HCT116 (cell line): ENCODE results near the gene JCHAIN. TPM values are rescaled to one million over a fixed set of nuclear protein-coding genes. Genes with fewer than 3 reads are reported as not detected.

Source experiments
- ATAC-seq: fragments of 200-7000 bp; cut with Tn5 transposase; 2 replicates; pipeline ENCODE4 v1.9.1; 2020; ENCODE audit warnings: mild to moderate bottlenecking, moderate library complexity
- Bru-seq: library from RNA; stranded (reverse); fragments of 400-500 nt; gene quantifications from one replicate; lab custom pipeline; 2021; lab: Mats Ljungman, UMichigan
- BruChase-seq, 2 experiments: library from RNA; stranded (reverse); fragments of 400-500 nt; gene quantifications; one replicate each; lab custom pipeline; 2021; lab: Mats Ljungman, UMichigan
- BruUV-seq: library from RNA; stranded (reverse); fragments of 400-500 nt; replicated peaks from 2 replicates; lab custom pipeline; 2021; lab: Mats Ljungman, UMichigan
- CTCF ChIA-PET: fragments of 300-600 bp; sonication (Branson Sonifier 250); formaldehyde crosslinking; loops from one replicate; lab custom pipeline; 2021; ENCODE audit warnings: antibody characterized with exemption; lab: Charles Lee
- POLR2A ChIA-PET: fragments of 300-600, 350-600 bp; sonication (Branson Sonifier 250); formaldehyde crosslinking; loops from one replicate; lab custom pipeline; 2021; ENCODE audit warnings: antibody characterized with exemption; lab: Charles Lee
- RAD21 ChIA-PET, 2 experiments: fragments of 300-600 bp; sonication (Branson Sonifier 250); formaldehyde crosslinking; loops; one replicate each; lab custom pipeline; 2023; ENCODE audit warnings: low total read pairs in 2 of 2; ENCODE audit not compliant: uncharacterized antibody in 2 of 2, unreplicated experiment in 2 of 2, low non-redundant PET in 1 of 2; lab: Charles Lee
- DNase-seq: peaks from one replicate; pipeline ENCODE4 v3.0.0-alpha.2; 2010; ENCODE audit warnings: low read depth, low spot score
- H2AFZ ChIP-seq: fragments of 200-600 bp; shearing (Covaris generic), sonication (generic); 2 replicates; pipeline ENCODE4 v1.6.1; 2017; ENCODE audit warnings: low read depth, mixed run types, mixed read lengths, antibody characterized with exemption, low read length; ENCODE audit not compliant: poor library complexity, severe bottlenecking
- H3K27ac ChIP-seq: 2 replicates; pipeline ENCODE4 v1.5.1; 2012; ENCODE audit warnings: low read depth, low read length
- H3K27me3 ChIP-seq: fragments of 200-600 bp; sonication (generic); 2 replicates; pipeline ENCODE4 v1.6.1; 2016; ENCODE audit warnings: mixed run types, low read length, mixed read lengths; ENCODE audit not compliant: insufficient read depth
- H3K36me3 ChIP-seq, 2 experiments: fragments of 200-500 bp in 1 of 2; fragments of 200-600 bp in 1 of 2; sonication (Bioruptor generic) in 1 of 2; sonication (generic) in 1 of 2; 2 replicates each; pipeline versions ENCODE4 v1.5.1 to v1.6.1; 2014 to 2016; ENCODE audit warnings: low read length in 2 of 2, inconsistent platforms in 1 of 2, mixed read lengths in 1 of 2, mixed run types in 1 of 2; ENCODE audit not compliant: insufficient read depth in 2 of 2, control insufficient read depth in 1 of 2
- H3K4me1 ChIP-seq, 2 experiments: fragments of 200-600 bp in 1 of 2; sonication (generic) in 1 of 2; 2 replicates each; pipeline versions ENCODE4 v1.5.1 to v1.6.1; 2012 to 2017; ENCODE audit warnings: low read length in 2 of 2, inconsistent platforms in 1 of 2, mild to moderate bottlenecking in 1 of 2, mixed read lengths in 1 of 2, mixed run types in 1 of 2, moderate library complexity in 1 of 2; ENCODE audit not compliant: insufficient read depth in 2 of 2, control insufficient read depth in 1 of 2
- H3K4me2 ChIP-seq: fragments of 200-600 bp; sonication (generic); 2 replicates; pipeline ENCODE4 v1.6.1; 2017; ENCODE audit warnings: mixed run types, low read length, mixed read lengths
- H3K4me3 ChIP-seq, 2 experiments: fragments of 200-600 bp in 1 of 2; sonication (generic) in 1 of 2; replicated peaks in 1 of 2; 2 replicates each; pipeline ENCODE4 v1.5.1; 2011 to 2016; ENCODE audit warnings: low read length in 2 of 2, control low read depth in 1 of 2, low read depth in 1 of 2, mild to moderate bottlenecking in 1 of 2, mixed read lengths in 1 of 2, mixed run types in 1 of 2
- H3K79me2 ChIP-seq: fragments of 200-600 bp; sonication (generic); 2 replicates; pipeline ENCODE4 v1.6.1; 2017; ENCODE audit warnings: mild to moderate bottlenecking, mixed run types, low read length, moderate library complexity, mixed read lengths; ENCODE audit not compliant: insufficient read depth
- H3K9ac ChIP-seq: fragments of 200-600 bp; sonication (generic); 2 replicates; pipeline ENCODE4 v1.6.1; 2016; ENCODE audit warnings: low read length, mixed read lengths
- H3K9me2 ChIP-seq: fragments of 200-600 bp; sonication (generic), shearing (Covaris generic); 2 replicates; pipeline ENCODE4 v1.6.1; 2017; ENCODE audit warnings: mixed run types, mild to moderate bottlenecking, moderate library complexity; ENCODE audit not compliant: insufficient read depth
- H3K9me3 ChIP-seq, 2 experiments: fragments of 200-500 bp in 1 of 2; fragments of 200-600 bp in 1 of 2; sonication (Bioruptor generic) in 1 of 2; sonication (generic) in 1 of 2; 2 replicates each; pipeline ENCODE4 v1.6.1; 2014 to 2017; ENCODE audit warnings: low read length in 2 of 2, mixed read lengths in 2 of 2, inconsistent platforms in 1 of 2, low read depth in 1 of 2, mild to moderate bottlenecking in 1 of 2, mixed run types in 1 of 2, moderate library complexity in 1 of 2; ENCODE audit not compliant: control insufficient read depth in 1 of 2, insufficient read depth in 1 of 2
- H4K20me1 ChIP-seq: fragments of 200-600 bp; sonication (generic), shearing (Covaris generic); 2 replicates; pipeline ENCODE4 v1.6.1; 2017; ENCODE audit warnings: mixed run types, mild to moderate bottlenecking, moderate library complexity; ENCODE audit not compliant: insufficient read depth
- EGR1 ChIP-seq: IDR thresholded peaks from 2 replicates; pipeline ENCODE4 v1.6.1; 2012; ENCODE audit warnings: low read depth
- ELF1 ChIP-seq: IDR thresholded peaks from 2 replicates; pipeline ENCODE4 v1.6.1; 2012; ENCODE audit warnings: low read depth, borderline replicate concordance
- EZH2phosphoT487 ChIP-seq: fragments of 200-600 bp; IDR thresholded peaks from 2 replicates; pipeline ENCODE4 v1.6.1; 2018; ENCODE audit warnings: antibody characterized with exemption, borderline replicate concordance
- FOSL1 ChIP-seq: IDR thresholded peaks from 2 replicates; pipeline ENCODE4 v1.6.1; 2012; ENCODE audit warnings: low read depth
- JUND ChIP-seq: IDR thresholded peaks from 2 replicates; pipeline ENCODE4 v1.6.1; 2012
- POLR2A ChIP-seq: IDR thresholded peaks from 2 replicates; pipeline ENCODE4 v1.7.0; 2011; ENCODE audit warnings: borderline replicate concordance; ENCODE audit not compliant: insufficient read depth, insufficient read length; ENCODE audit errors: extremely low read depth
- POLR2AphosphoS5 ChIP-seq: IDR thresholded peaks from 2 replicates; pipeline ENCODE4 v1.6.1; 2011; ENCODE audit warnings: mild to moderate bottlenecking, low read depth, low read length, moderate library complexity
- SP1 ChIP-seq: IDR thresholded peaks from 2 replicates; pipeline ENCODE4 v1.6.1; 2012; ENCODE audit warnings: low read depth
- SRF ChIP-seq: IDR thresholded peaks from 2 replicates; pipeline ENCODE4 v1.6.1; 2012; ENCODE audit warnings: low read depth
- TCF7L2 ChIP-seq: IDR thresholded peaks from 2 replicates; pipeline ENCODE4 v1.7.0; 2011; ENCODE audit warnings: borderline replicate concordance, inconsistent platforms; ENCODE audit not compliant: insufficient read depth, insufficient read length; ENCODE audit errors: extremely low read depth
- ZFX ChIP-seq: fragments of 450-650 bp; IDR thresholded peaks from 2 replicates; pipeline ENCODE4 v1.6.1; 2017
- ZNF274 ChIP-seq: fragments of 200-500 bp; sonication (Bioruptor generic); IDR thresholded peaks from 2 replicates; pipeline ENCODE4 v1.6.1; 2014; ENCODE audit warnings: mild to moderate bottlenecking, low read depth, low read length, inconsistent platforms
- intact Hi-C: fragments of 100-400 bp; cut with micrococcal nuclease; formaldehyde crosslinking; loops from 2 replicates; pipeline ENCODE4 v1.10.0; 2022
- long read RNA-seq: library from polyadenylated mRNA; unstranded; transcript quantifications from one replicate; pipeline ENCODE4 v2.0.0, GENCODE V29; 2021; ENCODE audit not compliant: unreplicated experiment
- polyA plus RNA-seq: library from polyadenylated mRNA; unstranded; fragments of >200 nt; gene quantifications from 2 replicates; pipeline ENCODE4 v1.2.1, GENCODE V29; 2012; ENCODE audit warnings: missing spikeins
- total RNA-seq: library from RNA; stranded (reverse); gene quantifications from one replicate; pipeline ENCODE4 v1.2.1, GENCODE V29; 2021; ENCODE audit not compliant: unreplicated experiment
- TF ChIP-seq, protein P1 (sequence below): IDR thresholded peaks from 2 replicates; pipeline ENCODE4 v1.6.1; 2012; ENCODE audit warnings: low read depth
- TF ChIP-seq, protein P2 (sequence below): IDR thresholded peaks from 2 replicates; pipeline ENCODE4 v1.6.1; 2011; ENCODE audit warnings: mild to moderate bottlenecking, low read length, moderate library complexity; ENCODE audit not compliant: insufficient replicate concordance; ENCODE audit errors: extremely low read depth

JCHAIN gene
- total RNA-seq (0.79 TPM), Bru-seq, nascent RNA (not detected), BruChase-seq, experiment 1, labeled RNA remaining after a 6-hour chase (percentile 10 among the genes with signal in this experiment), BruChase-seq, experiment 2, labeled RNA remaining after a 2-hour chase (not detected)
- 0.32 TPM in 1 of 2 replicates, not detected in the other for polyA plus RNA-seq
- long read RNA-seq: 0 reads

DNA sequence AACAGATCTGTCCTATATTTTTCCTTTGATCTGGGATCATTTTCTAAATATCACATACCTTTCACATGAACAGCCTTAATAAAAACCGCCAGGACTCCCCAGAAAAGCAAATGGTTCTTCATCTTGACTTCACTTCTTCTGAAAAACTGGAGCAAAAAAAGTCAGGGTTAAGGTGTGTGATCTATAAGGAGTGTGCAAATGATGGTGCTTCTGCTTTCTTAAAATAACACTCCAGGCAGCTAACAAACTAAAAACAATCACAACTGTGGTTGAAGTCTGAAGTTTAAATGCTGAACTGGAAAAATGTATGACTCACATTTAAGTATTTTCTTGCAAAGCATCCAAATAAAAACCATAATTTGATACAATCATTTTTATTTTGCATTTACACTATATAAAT, at the start of gene JCHAIN:
JCHAIN (minus strand) TSS at position 140 of the 400 bp plus-strand sequence; CDS start at position 122, 18 bp downstream.
- Histone ChIP-seq H3K9me2 (no peaks in the 10 kb centered on the region), H3K9ac (no peak within 1 kb of the TSS), H2AFZ (peak within 1 kb of the TSS; percentile 30), H3K9me3 (no peaks in the 10 kb centered on the region), H3K27me3 (no peaks in the 10 kb centered on the region)
- TF ChIP-seq ELF1: no peak
- TF ChIP-seq ZFX: no peak
- TF ChIP-seq TCF7L2: no peak
- no peak for TF ChIP-seq JUND
- TF ChIP-seq, protein P1, sequence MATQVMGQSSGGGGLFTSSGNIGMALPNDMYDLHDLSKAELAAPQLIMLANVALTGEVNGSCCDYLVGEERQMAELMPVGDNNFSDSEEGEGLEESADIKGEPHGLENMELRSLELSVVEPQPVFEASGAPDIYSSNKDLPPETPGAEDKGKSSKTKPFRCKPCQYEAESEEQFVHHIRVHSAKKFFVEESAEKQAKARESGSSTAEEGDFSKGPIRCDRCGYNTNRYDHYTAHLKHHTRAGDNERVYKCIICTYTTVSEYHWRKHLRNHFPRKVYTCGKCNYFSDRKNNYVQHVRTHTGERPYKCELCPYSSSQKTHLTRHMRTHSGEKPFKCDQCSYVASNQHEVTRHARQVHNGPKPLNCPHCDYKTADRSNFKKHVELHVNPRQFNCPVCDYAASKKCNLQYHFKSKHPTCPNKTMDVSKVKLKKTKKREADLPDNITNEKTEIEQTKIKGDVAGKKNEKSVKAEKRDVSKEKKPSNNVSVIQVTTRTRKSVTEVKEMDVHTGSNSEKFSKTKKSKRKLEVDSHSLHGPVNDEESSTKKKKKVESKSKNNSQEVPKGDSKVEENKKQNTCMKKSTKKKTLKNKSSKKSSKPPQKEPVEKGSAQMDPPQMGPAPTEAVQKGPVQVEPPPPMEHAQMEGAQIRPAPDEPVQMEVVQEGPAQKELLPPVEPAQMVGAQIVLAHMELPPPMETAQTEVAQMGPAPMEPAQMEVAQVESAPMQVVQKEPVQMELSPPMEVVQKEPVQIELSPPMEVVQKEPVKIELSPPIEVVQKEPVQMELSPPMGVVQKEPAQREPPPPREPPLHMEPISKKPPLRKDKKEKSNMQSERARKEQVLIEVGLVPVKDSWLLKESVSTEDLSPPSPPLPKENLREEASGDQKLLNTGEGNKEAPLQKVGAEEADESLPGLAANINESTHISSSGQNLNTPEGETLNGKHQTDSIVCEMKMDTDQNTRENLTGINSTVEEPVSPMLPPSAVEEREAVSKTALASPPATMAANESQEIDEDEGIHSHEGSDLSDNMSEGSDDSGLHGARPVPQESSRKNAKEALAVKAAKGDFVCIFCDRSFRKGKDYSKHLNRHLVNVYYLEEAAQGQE: no peak
- TF ChIP-seq SP1: no peak
- TF ChIP-seq EGR1: no peak
- TF ChIP-seq FOSL1: no peak
- no peak for TF ChIP-seq ZNF274
- no peak for TF ChIP-seq EZH2phosphoT487
- TF ChIP-seq, protein P2, sequence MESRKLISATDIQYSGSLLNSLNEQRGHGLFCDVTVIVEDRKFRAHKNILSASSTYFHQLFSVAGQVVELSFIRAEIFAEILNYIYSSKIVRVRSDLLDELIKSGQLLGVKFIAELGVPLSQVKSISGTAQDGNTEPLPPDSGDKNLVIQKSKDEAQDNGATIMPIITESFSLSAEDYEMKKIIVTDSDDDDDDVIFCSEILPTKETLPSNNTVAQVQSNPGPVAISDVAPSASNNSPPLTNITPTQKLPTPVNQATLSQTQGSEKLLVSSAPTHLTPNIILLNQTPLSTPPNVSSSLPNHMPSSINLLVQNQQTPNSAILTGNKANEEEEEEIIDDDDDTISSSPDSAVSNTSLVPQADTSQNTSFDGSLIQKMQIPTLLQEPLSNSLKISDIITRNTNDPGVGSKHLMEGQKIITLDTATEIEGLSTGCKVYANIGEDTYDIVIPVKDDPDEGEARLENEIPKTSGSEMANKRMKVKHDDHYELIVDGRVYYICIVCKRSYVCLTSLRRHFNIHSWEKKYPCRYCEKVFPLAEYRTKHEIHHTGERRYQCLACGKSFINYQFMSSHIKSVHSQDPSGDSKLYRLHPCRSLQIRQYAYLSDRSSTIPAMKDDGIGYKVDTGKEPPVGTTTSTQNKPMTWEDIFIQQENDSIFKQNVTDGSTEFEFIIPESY: no peak
- TF ChIP-seq SRF: no peak
- TF ChIP-seq POLR2A: no peak
- TF ChIP-seq POLR2AphosphoS5: no peak
- TF ChIP-seq, all 23 proteins: peak for 0
- no TSS peak for BruUV-seq
- CTCF ChIA-PET: no interaction called here
- no peak within 1 kb of the TSS for H3K4me3 ChIP-seq
- no peak for ATAC-seq
- no peaks in the 10 kb centered on the region for H3K79me2 ChIP-seq
- intact Hi-C loops: no loop called here
- DNase-seq: no peak
- H3K36me3 ChIP-seq: no peaks in the 10 kb centered on the region
- RAD21 ChIA-PET: no interaction called here
- H3K4me2 ChIP-seq: no peak within 1 kb of the TSS
- no peaks in the 10 kb centered on the region for H3K4me1 ChIP-seq
- H3K27ac ChIP-seq: no peak within 1 kb of the TSS
- POLR2A ChIA-PET: no interaction called here
- no peaks in the 10 kb centered on the region for H4K20me1 ChIP-seq
